Middle frontal gyrus (tissue), 1 donor: ENCODE measurements around the gene CXXC1.
"Not testable (repeated sequence)": the region's sequence is repeated elsewhere in the genome, so short reads cannot be mapped to it uniquely, and the experiment has no call there.

ENCODE experiments used
- DNase-seq: peaks from one replicate; pipeline ENCODE4 v3.0.0-alpha.2; 2015; ENCODE audit warnings: low spot score; ENCODE audit errors: extremely low spot score

Gene CXXC1

DNA sequence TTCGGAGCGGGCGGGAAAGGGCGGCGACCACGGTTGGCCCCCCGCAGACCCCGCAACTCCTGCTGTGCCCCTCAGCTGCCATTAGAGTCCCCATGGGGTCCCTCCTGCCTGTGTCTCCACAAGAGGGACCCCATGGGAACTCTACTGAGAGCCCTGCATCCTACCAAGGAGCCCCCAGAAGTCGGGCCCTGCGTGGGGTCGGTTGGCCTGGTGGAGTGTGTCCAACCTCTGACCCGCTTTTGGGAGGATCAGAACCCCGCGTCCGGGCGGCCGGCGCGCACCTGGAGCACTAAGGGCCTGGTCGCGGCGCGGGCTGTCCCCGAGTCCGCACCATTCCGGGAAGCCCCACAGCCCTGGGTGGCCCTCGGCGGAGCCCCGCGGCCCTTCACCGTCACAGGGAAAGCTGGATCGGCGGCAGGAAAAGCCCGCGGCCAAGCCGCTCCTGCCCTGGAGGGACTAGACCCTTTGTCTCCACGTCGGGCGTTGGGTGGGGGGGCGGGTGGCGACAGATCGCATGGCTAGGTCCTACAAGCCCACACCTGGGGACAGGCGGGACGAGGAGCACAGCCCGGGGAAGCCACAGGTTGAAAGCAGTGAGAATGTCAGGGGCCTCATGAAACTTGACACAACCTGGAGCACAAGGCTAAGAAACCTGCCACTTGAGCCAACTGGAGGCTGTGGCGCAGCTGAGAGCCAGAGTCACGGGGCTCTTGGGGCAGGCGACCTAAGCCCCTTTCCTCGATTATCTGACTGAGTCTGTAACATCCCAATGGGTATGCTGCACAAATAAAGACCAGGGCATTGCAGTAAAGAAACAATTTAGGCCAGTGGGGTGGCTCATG lies 11.2 kb upstream of the CXXC1 start:
- no peak for DNase-seq

DNA sequence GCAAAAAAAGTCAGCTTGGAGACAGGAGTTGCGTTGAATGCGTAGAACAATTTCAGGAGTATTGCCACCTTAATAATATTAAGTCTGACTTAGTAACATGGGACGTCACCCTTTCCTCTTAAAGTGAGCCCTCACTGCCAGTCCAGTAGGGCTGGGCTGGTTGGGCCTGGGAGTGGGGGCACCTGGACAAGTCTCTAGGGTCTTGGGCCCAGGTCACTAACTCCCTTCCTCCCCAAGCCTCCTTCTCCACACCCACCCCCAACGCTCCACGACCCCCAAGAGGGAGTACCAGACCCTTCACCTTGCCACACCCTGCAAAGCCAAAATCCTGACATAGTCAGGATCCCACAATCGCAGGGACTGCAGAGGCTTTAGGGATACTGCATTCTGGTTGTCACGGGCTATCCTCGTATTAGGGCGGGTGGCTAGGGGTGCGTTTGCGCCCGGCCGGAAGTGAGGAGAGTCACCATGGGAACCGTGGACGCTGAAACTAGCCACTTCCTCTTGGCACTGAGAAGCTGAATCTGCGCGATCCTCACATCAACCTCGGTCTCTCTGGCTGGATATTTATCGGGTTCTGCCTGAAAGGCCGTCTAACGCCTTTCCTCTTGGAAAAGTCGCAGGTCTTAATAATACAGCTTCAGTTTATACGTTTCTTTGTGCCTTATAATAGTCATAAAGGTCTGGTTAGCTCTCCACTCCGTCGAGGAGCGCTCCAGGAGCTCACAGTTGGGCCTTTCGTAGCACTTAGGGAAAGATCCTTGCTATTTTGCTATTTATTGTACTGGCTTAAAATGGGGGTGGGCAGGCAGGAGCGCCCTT lies 10.3 kb upstream of the CXXC1 start:
- peak; percentile 17 for DNase-seq

GRCh38 chr18:50293039-50293438 lies 5.5 kb upstream of the CXXC1 start:
- no peak for DNase-seq

- DNase-seq, result no peak
Observed at GRCh38 chr18:50289108-50289443, 1.6 kb upstream of the CXXC1 start.

DNA sequence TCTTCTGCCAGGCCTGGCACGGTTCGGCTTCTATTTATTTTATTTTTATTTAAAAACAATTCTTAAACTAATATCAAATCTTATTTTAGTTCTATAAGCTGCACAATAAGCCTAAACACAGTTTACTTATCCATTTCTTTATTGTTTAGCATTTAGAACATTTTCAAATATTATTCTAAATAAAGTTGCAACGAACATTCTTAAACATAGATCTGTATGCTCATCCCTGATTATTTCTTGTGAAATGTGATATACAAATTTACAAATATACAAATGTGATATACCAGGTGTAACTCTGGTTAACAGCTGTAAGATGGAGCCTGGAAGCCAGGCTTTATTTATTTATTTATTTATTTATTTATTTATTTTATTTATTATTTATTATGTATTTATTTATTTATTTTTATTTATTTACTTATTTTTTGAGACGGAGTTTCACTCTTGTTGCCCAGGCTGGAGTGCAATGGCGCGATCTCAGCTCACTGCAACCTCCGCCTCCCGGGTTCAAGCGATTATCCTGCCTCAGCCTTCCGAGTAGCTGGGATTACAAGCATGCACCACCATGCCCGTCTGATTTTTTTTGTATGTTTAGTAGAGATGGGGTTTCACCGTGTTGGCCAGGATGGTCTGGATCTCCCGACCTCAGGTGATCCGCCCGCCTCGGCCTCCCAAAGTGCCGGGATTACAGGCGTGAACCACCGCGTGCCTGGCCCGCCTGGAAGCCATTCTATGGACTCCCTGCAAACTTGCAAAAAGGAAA lies 1.0 kb upstream of the CXXC1 start:
- DNase-seq, result not testable (repeated sequence)

GRCh38 chr18:50287028-50287440 lies 458 bp downstream of the CXXC1 start:
- no peak for DNase-seq

GRCh38 chr18:50286391-50287027 lies 983 bp downstream of the CXXC1 start:
- DNase-seq, result no peak

DNA sequence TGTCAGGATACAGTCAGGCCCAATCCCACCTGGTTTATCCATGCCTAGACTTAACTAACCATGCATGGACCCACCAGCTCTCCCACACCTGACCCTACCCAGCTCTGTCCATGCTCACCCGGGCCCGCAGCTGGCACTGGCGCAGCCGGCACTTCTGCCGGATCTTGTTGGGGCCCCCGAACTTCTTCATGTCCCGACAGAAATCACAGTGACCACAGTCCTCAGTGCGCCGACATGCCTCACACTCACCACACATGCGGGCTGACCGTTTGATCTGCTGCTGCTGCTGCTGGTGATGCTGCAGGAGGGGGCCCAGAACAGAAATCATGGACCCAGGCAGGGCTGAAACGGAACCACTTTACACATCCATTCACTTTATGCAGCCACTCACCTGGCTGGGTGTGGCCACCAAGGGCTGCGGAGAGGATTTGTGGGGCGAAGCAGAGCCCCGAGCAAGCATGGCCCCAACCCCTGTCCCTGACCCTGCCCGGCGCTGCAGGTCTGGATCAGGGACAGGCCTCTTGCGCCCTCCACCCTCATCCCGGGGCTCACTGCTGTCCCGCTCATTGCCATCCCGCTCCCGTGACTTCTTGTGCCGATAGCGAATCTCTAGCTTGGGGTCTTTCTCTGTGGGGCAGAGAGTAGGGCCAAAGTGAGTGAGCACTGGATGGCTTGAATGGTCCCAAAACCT lies 1.7 kb downstream of the CXXC1 start:
- no peak for DNase-seq

DNA sequence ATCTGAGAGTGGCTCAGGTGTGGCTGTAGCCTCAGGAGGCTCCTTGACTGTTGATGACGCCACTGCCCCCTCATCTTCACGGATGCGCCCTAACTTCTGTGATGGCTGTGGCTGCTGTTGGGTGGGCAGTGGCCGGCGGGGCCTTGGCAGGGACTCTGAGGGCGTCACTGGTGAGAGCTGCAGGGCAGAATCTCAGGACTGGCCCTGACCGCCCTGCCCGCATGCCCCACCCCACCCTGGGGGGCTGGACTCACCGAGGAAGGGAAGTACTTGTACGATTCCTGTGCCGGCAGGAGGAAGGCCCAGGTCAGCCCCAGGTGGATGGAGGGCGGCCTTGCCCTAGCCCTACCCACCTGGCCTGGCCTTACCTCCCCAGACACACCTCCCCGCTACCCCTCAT lies 2.4 kb downstream of the CXXC1 start:
- no peak for DNase-seq

- DNase-seq, result no peak
Observed at GRCh38 chr18:50284255-50284885, 3.1 kb downstream of the CXXC1 start.

- DNase-seq, result no peak
Observed at GRCh38 chr18:50283469-50284209, 3.9 kb downstream of the CXXC1 start.

DNA sequence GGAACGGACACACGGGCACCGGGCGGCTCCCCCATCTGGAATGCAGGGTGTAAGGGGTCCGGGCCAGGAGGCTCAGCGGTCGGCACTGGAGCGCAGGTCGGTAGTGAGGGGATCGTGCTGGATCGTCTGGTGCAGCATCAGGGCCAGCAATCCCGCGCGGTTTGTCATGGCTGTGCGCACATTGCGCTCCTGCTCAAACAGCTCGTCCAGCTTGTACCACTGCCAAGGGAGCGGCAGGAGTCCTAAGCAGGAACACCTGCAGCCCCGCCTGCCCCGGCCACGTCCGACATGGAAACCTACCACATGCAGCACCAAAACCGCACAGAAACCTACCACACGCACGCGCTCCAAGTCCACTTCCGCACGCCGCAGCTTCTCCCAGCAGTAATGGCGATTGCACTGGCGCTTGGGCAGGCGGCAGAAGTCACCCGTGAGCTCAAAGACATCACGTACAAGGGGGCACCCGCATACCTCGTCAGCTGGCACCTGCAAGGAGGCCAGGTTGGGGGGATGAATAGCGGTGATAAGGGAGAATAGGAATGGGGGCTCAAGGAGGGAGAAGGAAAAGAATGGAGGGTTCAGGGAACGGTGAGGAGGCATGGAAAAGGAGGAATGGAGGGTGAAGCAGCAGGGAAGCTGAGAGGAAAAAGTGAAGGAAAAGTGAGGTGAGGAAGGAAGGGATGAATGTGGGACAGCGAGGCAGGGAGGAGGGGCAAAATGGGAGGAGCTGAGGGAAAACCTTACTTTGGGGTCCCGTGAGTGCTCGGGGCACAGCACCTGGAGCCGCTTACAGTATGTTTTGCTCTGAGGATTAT lies 4.8 kb downstream of the CXXC1 start:
- no peak for DNase-seq

DNA sequence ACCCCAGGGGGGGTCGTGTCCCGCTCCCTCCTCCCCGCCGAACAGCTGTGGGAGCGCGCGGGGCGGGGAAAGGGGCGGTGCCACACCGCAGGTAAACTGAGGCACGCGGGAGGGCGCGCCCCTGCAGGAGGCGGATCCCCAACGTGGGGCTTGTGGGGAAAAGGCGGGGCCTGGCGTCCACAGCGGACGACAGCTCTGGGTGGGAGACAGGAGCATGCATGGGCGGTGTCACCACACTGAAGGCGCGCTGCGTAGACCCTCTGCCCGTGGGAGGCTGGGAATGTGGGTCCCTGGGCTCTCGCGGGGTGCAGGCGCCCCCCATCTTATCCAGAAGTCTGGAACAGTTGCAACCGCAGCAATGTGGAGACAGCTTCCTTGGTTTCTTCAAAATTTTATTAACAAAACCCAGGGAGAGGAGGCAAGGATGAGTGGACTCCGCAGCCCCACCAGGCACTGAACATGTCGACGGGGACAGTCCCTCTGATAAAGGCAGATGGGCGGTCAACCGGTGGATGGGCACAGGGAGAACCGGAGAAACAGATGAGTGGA lies 5.4 kb downstream of the CXXC1 start:
- DNase-seq, result no peak

DNA sequence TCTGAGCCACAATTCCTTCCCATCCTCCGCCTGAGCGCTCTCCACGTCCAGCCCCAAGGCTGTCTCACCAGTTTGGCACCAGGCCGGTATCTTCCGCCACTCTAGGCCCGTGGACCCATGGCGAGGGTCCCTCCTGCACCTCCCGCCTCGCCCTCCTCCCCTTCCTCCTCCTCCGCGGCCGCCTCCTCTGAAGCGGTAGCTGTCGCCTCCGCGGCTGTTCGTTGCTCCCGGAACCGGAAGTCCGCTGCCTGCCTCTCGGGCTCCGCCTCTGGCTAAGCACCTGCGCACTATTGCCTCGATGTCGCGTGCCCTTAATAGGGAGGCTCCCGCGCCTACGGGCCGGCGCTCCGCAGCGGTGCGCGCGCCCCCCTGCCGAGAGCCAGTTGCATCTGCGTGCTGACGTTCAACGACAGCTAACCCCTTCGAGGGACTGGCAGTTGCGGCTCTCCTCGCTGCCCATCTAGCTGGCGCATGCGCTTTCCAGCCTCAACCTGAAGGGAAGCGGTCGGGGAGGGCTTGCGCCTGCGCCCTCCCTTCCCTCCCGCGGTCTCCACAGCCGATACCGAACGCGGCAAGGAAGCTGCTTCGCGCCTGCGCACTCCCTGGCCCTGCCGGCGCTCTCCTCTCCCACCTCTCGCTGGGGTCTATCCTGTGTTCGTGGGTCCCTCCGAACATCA lies 6.1 kb downstream of the CXXC1 start, which contains the start of gene MBD1:
Gene MBD1, minus strand, starts transcription at position 229 of the 677 bp plus-strand sequence. CDS start 1,531 bp downstream, outside the sequence.
- peak; percentile 98 for DNase-seq

DNA sequence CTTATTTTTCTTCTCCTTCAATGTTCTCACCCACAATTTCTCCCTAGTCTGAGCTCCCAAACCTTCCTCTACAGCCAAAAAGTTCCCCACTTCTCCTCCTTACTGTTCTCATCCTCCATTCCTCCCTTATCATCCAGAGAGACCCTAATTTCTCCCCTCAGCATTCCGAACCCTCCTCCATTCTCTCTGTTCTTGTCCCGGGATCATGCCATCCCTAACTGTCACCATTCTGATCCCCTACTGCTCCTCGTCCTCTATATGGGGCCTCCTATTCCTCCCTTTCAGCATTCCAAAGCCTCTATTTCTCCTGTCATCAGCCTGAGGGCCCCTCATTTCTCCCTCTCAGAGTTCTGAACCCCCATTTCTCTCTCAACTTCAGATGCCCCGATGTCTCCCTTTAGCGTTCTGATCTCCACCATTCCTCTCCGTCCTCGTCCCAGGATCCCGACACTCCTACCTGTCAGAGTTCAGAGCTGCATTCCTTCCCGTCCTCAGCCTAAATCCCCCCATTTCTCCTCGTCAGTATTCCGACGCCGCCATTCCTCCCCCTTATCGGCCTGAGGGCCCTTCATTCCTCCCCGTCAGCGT lies 6.7 kb downstream of the CXXC1 start:
- DNase-seq, result no peak

GRCh38 chr18:50279752-50280151 lies 7.7 kb downstream of the CXXC1 start:
- no peak for DNase-seq

DNA sequence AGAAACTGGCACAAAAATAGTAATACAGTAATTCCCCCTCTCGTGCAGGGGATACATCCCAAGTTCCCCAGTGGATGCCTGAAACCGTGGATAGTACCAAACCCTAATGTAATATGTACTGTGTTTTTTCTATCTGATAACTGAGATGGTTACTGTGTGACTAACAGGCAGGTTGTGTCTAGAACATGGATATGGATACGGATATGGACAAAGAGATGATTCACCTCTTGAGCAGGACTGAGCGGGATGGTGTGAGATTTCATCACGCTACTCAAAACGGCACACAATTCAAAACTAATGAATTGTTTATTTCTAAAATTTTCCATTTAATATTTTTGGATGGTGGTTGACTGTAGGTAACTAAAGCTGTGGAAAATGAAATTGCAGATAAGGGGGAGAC lies 9.6 kb downstream of the CXXC1 start:
- DNase-seq, result no peak
